Lung (tissue), 16 donors: ENCODE data around the gene TMEM170B. TPM values are rescaled to one million over a fixed set of nuclear protein-coding genes. Genes with fewer than 3 reads are reported as not detected.

ENCODE experiments used
- ATAC-seq: fragments of 200-7000 bp; cut with Tn5 transposase; one replicate; pipeline ENCODE4 v1.9.1; 2020; ENCODE audit warnings: moderate number of reproducible peaks; ENCODE audit not compliant: insufficient read depth, low FRiP score
- DNase-seq, 3 donors: peaks; one replicate each; pipeline ENCODE4 v3.0.0-alpha.2; 2013 to 2017
- H3K27ac ChIP-seq, 2 donors: one replicate each; pipeline ENCODE4 v1.5.1; 2013; ENCODE audit warnings: mild to moderate bottlenecking in 2 of 2, moderate library complexity in 2 of 2, control low read depth in 1 of 2, inconsistent platforms in 1 of 2, low read depth in 1 of 2, low read length in 1 of 2
- H3K27me3 ChIP-seq, 3 donors: one replicate each; pipeline ENCODE4 v1.5.1; 2013; ENCODE audit warnings: low read length in 2 of 3; ENCODE audit not compliant: control insufficient read depth in 3 of 3, insufficient read depth in 3 of 3
- H3K36me3 ChIP-seq, 4 donors: one replicate each; pipeline ENCODE4 v1.5.1; 2013; ENCODE audit warnings: low read length in 4 of 4, mild to moderate bottlenecking in 1 of 4, moderate library complexity in 1 of 4; ENCODE audit not compliant: control insufficient read depth in 4 of 4, insufficient read depth in 4 of 4
- H3K4me1 ChIP-seq, 5 donors: one replicate each; pipeline ENCODE4 v1.5.1; 2013; ENCODE audit warnings: low read length in 5 of 5, mild to moderate bottlenecking in 2 of 5, moderate library complexity in 1 of 5; ENCODE audit not compliant: control insufficient read depth in 5 of 5, insufficient read depth in 5 of 5
- H3K4me3 ChIP-seq: one replicate; pipeline ENCODE4 v1.5.1; 2013; ENCODE audit warnings: mild to moderate bottlenecking, control low read depth, moderate library complexity
- H3K9ac ChIP-seq, 2 donors: one replicate each; pipeline ENCODE4 v1.5.1; 2013; ENCODE audit warnings: low read length in 2 of 2, control low read depth in 1 of 2; ENCODE audit not compliant: insufficient read depth in 1 of 2
- H3K9me3 ChIP-seq, 4 donors: one replicate each; pipeline ENCODE4 v1.5.1; 2013; ENCODE audit warnings: low read length in 3 of 4, mild to moderate bottlenecking in 1 of 4, moderate library complexity in 1 of 4; ENCODE audit not compliant: control insufficient read depth in 4 of 4, insufficient read depth in 3 of 4
- CTCF ChIP-seq: IDR thresholded peaks from 2 replicates; pipeline ENCODE4 v1.5.1; 2012; ENCODE audit warnings: mild to moderate bottlenecking; ENCODE audit errors: control extremely low read depth, extremely low read depth
- WGBS, 2 donors: extraction: QIAGEN DNeasy Blood & Tissue Kit; methylation state at CpG; one replicate each; pipeline ENCODE4 v1.1.7; 2013; 5-methylcytosine and 5-hydroxymethylcytosine counted together
- long read RNA-seq, 5 donors: transcript quantifications; one replicate each; lab custom pipeline, GENCODE V29; 2026
- polyA plus RNA-seq, 2 donors: library from polyadenylated mRNA; stranded (reverse); fragments of 200-250 nt; gene quantifications; one replicate each; pipeline ENCODE4 v1.2.1, GENCODE V29; 2013
- total RNA-seq, 2 donors: library from RNA; depleted of rRNA in 1 of 2; stranded (reverse); fragments of >200 nt in 1 of 2; gene quantifications; one replicate each; pipeline ENCODE4 v1.2.1, GENCODE V29; 2014 to 2021
- donor health status: control.
- donor health status: control.
- donor health status: Bipolar disorder and iron deficiency.
- donor health status: healthy.
- donor health status: DM: yes; HTN: yes; CAD: no.

Gene TMEM170B
- total RNA-seq (1 to 10 TPM; 6.6 to 9.2 TPM), polyA plus RNA-seq (1 to 10 TPM; 2.2 to 2.6 TPM)
- long read RNA-seq, donor 1, full-length matches to known transcripts = 7 of 7 reads
- long read RNA-seq, donor 1, partial matches to known transcripts = 0 of 7 reads
- long read RNA-seq, donor 1, other reads (novel, unspliced or antisense) = 0 of 7 reads
- long read RNA-seq, donor 2, full-length matches to known transcripts = 1 of 1 reads
- long read RNA-seq, donor 2, partial matches to known transcripts = 0 of 1 reads
- long read RNA-seq, donor 2, other reads (novel, unspliced or antisense) = 0 of 1 reads
- long read RNA-seq, donor 3 = 0 reads
- long read RNA-seq, donor 4 = 0 reads
- long read RNA-seq, donor 5, full-length matches to known transcripts = 2 of 2 reads
- long read RNA-seq, donor 5, partial matches to known transcripts = 0 of 2 reads
- long read RNA-seq, donor 5, other reads (novel, unspliced or antisense) = 0 of 2 reads

- DNase-seq (peak; percentile 92 to 97 (median 94)), ATAC-seq (peak; percentile 98)
- Histone ChIP-seq H3K36me3 (no peaks in the 10 kb centered on the region), H3K9me3 (no peaks in the 10 kb centered on the region), H3K27ac (peak within 1 kb of the TSS; percentile 70 to 95), H3K4me3 (peak within 1 kb of the TSS; percentile 96), H3K4me1 (peaks cover 0 to 15% (median 2%) of the 10 kb centered on the region in 5 donors), H3K9ac (peak within 1 kb of the TSS; percentile 18 to 71), H3K27me3 (peaks cover 0 to 10% (median 5%) of the 10 kb centered on the region in 3 donors)
- 0% methylated on average over 67 to 110 of the region's 110 CpGs for WGBS, 2 donors
- TF ChIP-seq CTCF = no peak
Observed at GRCh38 chr6:11537229-11538051, at the start of gene TMEM170B. TSS of gene TMEM170B (plus strand) at chr6:11537749. CDS start at chr6:11538278, 529 bp downstream.

GRCh38 chr6:11490996-11491395, 46.6 kb upstream of the TMEM170B start:
- Histone ChIP-seq H3K36me3 (no peaks in the 10 kb centered on the region), H3K27me3 (no peaks in the 10 kb centered on the region), H3K27ac (no peak overlapping the region), H3K4me1 (peaks cover 0 to 5% (median 0%) of the 10 kb centered on the region in 5 donors), H3K9ac (no peak overlapping the region), H3K9me3 (no peaks in the 10 kb centered on the region), H3K4me3 (no peak overlapping the region)
- no peak for TF ChIP-seq CTCF
- no peak for ATAC-seq
- no peak for DNase-seq
- WGBS, 2 donors = 66 to 97% methylated on average over 6 of the region's 6 CpGs

- ATAC-seq = no peak
Observed at GRCh38 chr6:11491596-11492463, 45.7 kb upstream of the TMEM170B start.

More at GRCh38 chr6:11491596-11492463, 45.7 kb upstream of the TMEM170B start:
- no peak for TF ChIP-seq CTCF
- H3K36me3 ChIP-seq = no peaks in the 10 kb centered on the region
- H3K4me3 ChIP-seq = no peak overlapping the region
- no peaks in the 10 kb centered on the region for H3K27me3 ChIP-seq
- 88 to 95% methylated on average over 10 of the region's 10 CpGs for WGBS, 2 donors
- H3K9me3 ChIP-seq = no peaks in the 10 kb centered on the region
- H3K9ac ChIP-seq = no peak overlapping the region
- peaks cover 0 to 7% (median 0%) of the 10 kb centered on the region in 5 donors for H3K4me1 ChIP-seq
- DNase-seq = no peak
- H3K27ac ChIP-seq = no peak overlapping the region
